ENCODE results near the gene CDH4.

DNA sequence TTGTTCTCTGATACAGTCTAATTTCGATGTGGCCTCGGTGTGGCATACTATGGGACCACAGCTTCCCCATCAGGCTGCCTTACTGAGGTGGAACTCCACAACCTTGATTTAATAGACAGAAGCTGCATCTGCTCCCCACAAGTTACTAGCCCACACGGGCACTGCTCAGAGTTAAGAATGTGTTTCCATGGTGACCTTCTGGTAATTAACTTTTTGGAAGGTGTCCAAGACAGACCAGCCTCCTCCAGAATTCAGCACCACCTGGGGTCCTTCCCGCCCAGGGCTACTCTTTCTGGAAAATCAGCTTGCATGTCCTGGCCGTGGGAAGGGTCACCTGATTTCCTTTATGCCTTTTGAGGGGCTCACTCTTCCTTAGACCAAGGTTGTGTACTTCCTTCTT is 48.7 kb upstream of the CDH4 start:
- TF ChIP-seq POLR2A (IDR thresholded peaks at IDR 0.05; ENCODE audit: low read depth, low read length) = no peak
- no peak for TF ChIP-seq SMC3 (IDR thresholded peaks at IDR 0.05; ENCODE audit: low read depth, low read length)
- TF ChIP-seq, protein P1, sequence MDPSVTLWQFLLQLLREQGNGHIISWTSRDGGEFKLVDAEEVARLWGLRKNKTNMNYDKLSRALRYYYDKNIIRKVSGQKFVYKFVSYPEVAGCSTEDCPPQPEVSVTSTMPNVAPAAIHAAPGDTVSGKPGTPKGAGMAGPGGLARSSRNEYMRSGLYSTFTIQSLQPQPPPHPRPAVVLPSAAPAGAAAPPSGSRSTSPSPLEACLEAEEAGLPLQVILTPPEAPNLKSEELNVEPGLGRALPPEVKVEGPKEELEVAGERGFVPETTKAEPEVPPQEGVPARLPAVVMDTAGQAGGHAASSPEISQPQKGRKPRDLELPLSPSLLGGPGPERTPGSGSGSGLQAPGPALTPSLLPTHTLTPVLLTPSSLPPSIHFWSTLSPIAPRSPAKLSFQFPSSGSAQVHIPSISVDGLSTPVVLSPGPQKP (IDR thresholded peaks at IDR 0.05; ENCODE audit: borderline replicate concordance, low read depth, low read length) = no peak
- TF ChIP-seq, protein P2, sequence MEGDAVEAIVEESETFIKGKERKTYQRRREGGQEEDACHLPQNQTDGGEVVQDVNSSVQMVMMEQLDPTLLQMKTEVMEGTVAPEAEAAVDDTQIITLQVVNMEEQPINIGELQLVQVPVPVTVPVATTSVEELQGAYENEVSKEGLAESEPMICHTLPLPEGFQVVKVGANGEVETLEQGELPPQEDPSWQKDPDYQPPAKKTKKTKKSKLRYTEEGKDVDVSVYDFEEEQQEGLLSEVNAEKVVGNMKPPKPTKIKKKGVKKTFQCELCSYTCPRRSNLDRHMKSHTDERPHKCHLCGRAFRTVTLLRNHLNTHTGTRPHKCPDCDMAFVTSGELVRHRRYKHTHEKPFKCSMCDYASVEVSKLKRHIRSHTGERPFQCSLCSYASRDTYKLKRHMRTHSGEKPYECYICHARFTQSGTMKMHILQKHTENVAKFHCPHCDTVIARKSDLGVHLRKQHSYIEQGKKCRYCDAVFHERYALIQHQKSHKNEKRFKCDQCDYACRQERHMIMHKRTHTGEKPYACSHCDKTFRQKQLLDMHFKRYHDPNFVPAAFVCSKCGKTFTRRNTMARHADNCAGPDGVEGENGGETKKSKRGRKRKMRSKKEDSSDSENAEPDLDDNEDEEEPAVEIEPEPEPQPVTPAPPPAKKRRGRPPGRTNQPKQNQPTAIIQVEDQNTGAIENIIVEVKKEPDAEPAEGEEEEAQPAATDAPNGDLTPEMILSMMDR (conservative IDR thresholded peaks at IDR 0.05; ENCODE audit: low read depth, low read length) = no peak
- no peak for TF ChIP-seq BHLHE40 (IDR thresholded peaks at IDR 0.05; ENCODE audit: low read depth, low read length)
- TF ChIP-seq RAD21 (IDR thresholded peaks at IDR 0.05; ENCODE audit: low read length) = no peak
- TF ChIP-seq, protein P3, sequence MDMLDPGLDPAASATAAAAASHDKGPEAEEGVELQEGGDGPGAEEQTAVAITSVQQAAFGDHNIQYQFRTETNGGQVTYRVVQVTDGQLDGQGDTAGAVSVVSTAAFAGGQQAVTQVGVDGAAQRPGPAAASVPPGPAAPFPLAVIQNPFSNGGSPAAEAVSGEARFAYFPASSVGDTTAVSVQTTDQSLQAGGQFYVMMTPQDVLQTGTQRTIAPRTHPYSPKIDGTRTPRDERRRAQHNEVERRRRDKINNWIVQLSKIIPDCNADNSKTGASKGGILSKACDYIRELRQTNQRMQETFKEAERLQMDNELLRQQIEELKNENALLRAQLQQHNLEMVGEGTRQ (IDR thresholded peaks at IDR 0.05; ENCODE audit: low read depth, low read length) = no peak
- TF ChIP-seq CEBPB (IDR thresholded peaks at IDR 0.05; ENCODE audit: low read depth, low read length) = no peak
- TF ChIP-seq RCOR1 (IDR thresholded peaks at IDR 0.05; ENCODE audit: insufficient replicate concordance, low read length) = no peak

Measured in IMR-90 (cell line).